Measurements from ENCODE around the gene TSPAN18. TPM values are rescaled to one million over a fixed set of nuclear protein-coding genes. Genes with fewer than 3 reads are reported as not detected.

TSPAN18 gene
- polyA plus RNA-seq, 3 donors: 46.2 to 54.2 (median 47.0) TPM

DNA sequence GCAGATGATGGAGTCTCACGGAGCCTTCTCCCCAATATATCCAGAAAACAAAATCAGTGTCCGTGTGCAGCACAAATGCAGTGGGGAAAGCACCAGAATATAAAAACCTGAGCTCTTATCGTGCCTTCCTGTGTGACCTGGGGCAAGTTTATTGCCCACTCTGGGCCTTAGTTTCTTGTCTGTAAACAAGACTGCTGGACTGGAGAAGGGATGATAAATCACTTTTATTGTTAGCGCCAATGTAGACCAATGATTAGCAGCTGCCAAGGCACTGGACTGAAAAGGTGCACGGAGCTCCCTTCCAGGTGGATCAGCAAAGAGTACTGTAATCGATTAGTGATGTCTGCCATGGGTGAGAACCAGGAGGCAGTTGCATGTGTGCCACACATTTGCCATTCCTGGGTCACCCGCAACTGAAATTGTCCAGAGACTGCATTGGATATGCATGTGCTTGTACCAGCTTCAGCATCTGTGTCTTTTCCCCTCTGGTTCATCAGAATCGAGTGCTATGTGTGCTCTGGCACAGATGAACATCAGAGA lies 89.2 kb downstream of the TSPAN18 start:
- DNase-seq (ENCODE audit: low read depth in 3 of 3, low spot score in 2 of 3): no peak

- no peak for DNase-seq (ENCODE audit: low read depth in 3 of 3, low spot score in 2 of 3)
Measured at GRCh38 chr11:44816761-44817160, 90.0 kb downstream of the TSPAN18 start.

- no peak for DNase-seq (ENCODE audit: low read depth in 3 of 3, low spot score in 2 of 3)
Measured at GRCh38 chr11:44817207-44817949, 90.6 kb downstream of the TSPAN18 start.

DNA sequence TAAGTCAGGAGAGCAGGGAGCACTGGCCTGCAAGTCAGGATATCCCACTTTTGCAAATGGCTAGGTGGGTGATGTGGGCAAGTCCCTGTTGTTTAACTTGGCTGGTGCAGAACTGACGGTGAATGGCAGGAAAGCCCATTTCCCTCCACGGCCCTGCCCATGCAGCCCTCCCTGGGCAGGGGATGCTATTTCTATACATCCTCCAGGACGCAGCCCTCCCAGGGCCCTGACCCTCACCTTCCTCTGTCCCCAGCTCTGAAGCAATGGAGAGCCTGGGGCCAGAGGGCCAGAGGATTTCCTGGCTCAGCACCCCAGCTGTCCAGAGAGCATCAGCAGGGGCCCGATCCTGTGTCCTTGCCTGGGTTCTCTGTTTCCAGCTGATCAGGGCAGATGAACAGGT lies 91.3 kb downstream of the TSPAN18 start:
- DNase-seq (ENCODE audit: low read depth in 3 of 3, low spot score in 2 of 3): no peak

GRCh38 chr11:44819346-44819745 lies 92.6 kb downstream of the TSPAN18 start:
- no peak for DNase-seq (ENCODE audit: low read depth in 3 of 3, low spot score in 2 of 3)

DNA sequence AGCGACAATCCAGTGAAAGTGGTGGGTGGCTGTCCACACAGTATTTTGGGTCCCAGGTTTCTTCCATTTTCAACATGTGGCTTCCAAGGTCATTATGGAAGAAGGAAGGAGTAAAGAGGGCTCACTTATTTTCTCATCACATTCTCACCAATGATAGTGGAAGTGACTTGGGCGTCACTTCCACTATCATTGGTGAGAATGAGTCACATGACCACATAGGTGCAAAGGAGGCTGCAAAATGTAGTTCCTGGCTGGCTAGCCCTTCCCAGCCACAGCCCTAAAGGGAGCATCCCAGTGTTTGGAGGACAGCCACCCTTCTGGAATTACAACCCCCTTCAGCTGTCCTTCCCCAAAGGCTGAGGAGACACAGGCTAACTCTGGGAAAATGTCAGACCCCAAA lies 95.6 kb downstream of the TSPAN18 start:
- DNase-seq (ENCODE audit: low read depth in 3 of 3, low spot score in 2 of 3): no peak

DNA sequence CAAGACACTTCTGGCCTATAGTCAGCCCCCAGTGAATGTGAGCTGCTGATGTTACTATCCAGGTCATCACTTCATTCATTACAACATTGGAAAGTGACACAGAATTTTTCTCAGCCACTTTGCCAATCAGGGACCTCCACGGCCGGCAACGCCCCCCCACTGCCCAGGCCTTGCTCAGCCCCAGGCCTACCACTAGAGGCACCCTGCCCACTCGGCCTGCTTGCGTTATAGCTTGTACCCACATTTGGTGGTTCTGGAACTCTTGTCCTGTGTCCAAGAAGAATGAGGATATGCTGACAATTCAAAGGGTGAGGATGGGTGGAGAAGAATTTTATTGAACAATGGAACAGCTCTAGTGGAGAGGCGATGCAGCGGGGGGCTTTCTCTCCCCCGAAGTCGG lies 96.2 kb downstream of the TSPAN18 start:
- no peak for DNase-seq (ENCODE audit: low read depth in 3 of 3, low spot score in 2 of 3)

DNA sequence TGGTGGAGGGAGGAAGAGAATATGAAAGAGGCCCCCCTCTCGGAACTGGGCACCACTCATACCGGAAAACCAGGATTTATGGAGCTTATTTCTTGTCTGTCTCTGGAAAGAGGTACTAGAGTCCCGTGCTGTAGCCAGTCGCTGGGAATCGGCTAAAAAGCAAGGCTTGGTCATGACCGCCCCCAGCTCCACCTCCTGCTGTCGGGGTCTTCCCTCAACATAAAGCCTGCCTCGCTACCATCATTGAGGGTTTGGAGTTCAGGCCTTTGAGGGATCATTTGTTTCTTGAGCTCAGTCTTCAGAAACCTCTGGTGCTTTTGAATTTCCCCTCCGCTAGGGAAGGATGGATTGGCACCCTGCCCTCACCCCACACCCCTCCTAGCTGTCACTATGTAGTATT lies 97.1 kb downstream of the TSPAN18 start:
- DNase-seq (ENCODE audit: low read depth in 3 of 3, low spot score in 2 of 3): no peak

GRCh38 chr11:44824300-44824704 lies 97.5 kb downstream of the TSPAN18 start:
- no peak for DNase-seq (ENCODE audit: low read depth in 3 of 3, low spot score in 2 of 3)

GRCh38 chr11:44825058-44825785 lies 98.5 kb downstream of the TSPAN18 start:
- DNase-seq (ENCODE audit: low read depth in 3 of 3, low spot score in 2 of 3): no peak

DNA sequence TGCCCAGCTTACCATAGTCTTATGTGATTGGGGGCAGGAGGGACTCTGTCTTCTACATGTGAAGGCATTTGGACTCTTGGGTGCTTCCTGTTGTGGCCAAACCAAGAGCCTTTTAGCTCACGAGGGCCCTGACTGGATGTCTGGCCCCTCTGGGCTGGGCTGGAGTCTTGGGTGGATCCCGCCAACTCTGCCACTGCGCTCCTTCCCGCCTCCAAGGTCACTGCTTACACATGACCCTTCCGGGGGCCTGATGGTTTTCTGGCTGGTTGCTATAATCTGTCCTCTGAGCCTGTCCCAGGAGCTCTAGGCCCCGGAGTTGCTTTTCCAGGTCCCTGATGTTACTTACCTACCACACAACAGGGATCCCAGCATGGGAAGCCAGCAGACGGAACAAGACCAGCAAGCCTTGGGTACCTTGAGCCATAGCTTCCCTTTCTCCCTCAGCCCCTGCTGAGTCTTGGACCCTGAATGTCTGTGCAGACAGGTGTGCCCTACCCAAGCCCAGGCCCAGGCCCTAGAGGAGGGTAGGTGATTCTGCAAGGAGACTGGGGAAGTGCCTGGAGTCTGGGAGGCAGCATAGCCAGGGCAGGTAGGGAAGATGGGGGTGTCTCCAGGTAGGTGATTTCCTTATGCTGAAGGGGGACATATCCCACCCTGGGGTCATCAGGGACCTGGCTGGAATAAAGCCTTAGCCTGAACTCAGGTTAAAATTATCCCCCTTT lies 100.3 kb downstream of the TSPAN18 start:
- DNase-seq (ENCODE audit: low read depth in 3 of 3, low spot score in 2 of 3): no peak

DNA sequence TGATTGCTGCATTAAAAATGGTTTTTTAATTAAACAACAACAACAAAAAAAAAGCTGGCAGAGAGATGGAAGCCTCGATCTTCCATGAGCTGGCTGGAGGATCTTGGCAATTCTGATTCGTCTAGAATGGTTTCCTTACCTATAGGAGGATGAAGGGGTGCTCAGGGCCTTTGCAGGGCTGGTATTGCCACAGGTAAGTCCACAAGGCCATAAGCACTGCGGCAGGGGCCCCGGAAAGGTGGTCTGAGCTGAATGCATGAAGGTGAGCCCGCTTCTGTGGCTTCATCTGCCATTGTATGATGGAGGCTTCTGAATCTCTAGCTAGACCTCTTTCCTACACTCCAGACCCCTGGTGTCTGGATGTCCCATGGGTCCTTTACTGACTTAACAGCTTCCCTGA lies 101.5 kb downstream of the TSPAN18 start:
- DNase-seq (ENCODE audit: low read depth in 3 of 3, low spot score in 2 of 3): no peak

DNA sequence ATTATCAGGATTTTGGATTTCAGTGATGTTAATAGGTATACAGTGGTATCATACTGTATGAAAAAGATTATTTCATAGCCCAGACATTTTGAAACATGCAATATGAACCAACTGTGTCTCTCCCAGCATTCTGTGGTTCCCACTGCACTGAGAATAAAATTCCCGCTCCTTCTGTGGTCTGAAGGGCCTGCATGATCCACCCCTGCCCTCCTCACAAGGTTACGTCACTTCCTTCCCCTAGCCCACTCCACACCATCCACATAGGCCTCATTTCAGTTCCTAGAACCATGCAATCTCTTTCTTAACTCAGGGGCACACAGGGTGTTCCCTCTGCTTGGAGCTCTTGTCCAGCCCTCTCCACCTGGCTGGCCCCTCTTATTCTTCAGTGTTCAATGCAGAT lies 103.1 kb downstream of the TSPAN18 start:
- DNase-seq (ENCODE audit: low read depth in 3 of 3, low spot score in 2 of 3): no peak

DNA sequence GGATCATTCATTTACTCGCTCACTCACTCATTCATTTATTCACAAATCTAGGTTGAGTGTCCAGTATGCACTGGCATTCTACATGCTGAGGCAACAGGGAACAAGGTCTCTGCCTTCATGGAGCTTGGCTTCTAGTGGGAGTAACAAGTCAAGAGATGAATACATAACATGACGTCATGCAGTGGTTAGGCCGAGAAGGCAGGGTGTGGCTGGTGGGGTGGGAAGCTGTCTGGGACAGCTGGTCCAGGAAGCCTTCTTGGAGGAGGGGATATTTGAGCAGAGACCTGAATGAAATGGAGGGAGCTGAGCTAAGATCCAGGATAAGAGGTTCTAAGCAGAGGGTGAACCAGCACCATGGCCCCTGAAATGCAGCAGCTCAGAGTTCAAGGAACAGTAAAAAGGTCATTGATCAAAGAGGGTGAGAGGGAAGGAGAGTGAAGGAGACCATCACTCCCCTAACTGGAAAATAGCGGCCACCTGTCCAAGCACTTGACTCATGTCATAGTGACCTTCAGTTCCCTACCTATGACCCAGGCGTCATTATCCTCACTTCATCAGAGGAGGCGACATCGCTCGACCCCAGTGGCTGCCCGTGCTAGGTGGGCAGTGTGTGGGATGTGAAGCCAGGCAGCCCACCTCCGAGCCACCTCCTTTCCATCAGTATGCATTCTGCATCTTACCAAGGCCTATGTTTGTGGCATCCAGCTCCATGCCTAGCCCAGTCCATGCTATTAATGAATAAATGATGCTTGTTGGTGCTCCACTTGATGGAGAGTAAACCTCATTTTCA lies 105.0 kb downstream of the TSPAN18 start:
- DNase-seq (ENCODE audit: low read depth in 3 of 3, low spot score in 2 of 3): no peak

- DNase-seq (ENCODE audit: low read depth in 3 of 3, low spot score in 2 of 3): no peak
Measured at GRCh38 chr11:44832452-44832851, 105.7 kb downstream of the TSPAN18 start.

DNA sequence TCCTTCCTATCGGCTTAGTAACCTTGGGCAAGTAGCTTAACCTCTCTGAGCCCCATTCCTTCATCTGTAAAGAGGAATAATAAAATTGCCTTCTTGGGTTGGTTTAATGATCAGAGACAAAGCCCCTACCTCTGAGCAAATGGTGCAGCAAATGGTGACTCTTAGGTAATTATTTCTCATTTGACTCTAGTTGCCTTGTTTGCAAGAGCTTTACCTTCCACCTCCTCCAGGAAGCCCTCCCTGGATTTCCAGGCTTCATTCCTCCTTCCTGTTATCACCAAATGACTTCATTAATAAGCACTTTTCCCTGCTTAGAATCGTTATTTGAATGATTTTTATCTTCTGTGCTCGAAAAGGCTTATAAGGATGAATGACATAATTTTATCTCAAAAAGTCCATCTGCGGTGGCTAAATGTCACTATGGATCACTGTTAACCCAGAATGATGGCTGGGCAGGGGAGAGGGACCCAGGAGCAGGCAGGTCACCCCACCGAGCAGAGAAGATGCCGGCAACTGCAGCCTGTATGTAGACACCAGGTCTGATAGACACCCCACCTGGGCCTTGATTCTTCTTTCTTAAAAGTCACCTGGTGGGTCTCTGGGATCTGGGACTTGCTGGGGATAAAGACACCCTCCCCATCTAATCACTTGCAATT lies 106.6 kb downstream of the TSPAN18 start:
- DNase-seq (ENCODE audit: low read depth in 3 of 3, low spot score in 2 of 3): no peak

DNA sequence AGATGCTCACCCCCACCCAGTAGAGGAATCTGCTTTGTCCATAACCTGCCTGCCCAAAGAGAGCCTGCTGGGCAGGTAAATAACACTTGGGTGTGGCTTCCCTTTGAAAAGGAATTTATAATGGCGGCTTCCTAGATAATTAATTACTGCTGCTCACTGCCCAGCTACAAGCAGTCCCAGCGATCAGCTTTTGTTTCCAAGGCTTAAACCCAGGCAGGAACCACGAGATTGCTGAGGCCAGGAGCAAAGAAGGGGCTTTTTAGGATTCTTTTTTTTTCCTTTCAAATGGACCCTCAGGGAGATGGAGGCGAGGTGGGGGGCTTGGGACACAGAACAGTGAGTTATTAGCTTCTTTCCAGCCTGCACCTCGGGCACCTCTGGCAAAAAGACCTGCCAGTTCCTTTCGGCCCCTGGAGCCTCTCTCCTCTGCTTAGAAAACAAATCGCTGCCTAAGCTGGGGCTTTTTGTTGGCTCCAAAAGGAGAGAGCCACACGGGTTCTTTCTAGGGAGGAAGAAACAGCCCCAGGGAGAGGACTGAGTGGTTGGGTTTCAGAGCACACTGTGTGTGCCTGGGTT lies 107.2 kb downstream of the TSPAN18 start:
- no peak for DNase-seq (ENCODE audit: low read depth in 3 of 3, low spot score in 2 of 3)

- no peak for DNase-seq (ENCODE audit: low read depth in 3 of 3, low spot score in 2 of 3)
Measured at GRCh38 chr11:44834846-44835245, 108.1 kb downstream of the TSPAN18 start.

DNA sequence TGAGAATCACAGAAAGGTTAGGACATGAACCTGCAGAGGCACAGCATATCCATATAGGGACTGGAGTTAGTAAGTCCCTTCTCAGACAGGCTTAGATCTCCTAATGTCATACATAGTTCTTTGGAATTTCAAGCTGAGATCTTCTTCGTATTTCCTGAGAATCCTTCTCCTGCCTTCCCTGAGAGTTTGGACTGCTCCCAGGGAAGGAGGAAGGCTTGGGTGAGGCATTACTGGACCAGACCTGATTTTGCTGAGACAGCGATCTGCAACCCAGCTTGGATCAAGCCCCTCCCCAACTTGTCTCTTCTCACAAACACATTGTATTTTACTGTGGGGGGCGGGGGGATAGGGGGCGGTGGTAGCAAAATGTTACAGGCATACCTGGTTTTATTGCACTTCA lies 108.5 kb downstream of the TSPAN18 start:
- no peak for DNase-seq (ENCODE audit: low read depth in 3 of 3, low spot score in 2 of 3)

DNA sequence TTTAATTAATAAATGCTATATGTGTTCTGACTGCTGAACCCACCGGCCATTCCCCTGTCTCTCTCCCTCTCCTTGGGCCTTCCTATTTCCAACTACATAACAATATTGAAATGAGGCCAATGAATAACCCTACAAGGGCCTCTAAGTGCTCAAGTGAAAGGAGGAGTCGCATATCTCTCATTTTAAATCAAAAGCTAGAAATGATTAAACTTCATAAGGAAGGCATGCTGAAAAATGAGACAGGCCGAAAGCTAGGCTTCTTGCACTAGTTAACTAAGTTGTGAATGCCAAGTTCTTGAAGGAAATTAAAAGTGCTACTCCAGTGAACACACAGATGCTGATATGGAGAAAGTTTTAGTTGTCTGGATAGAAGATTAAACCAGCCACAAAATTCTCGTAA lies 109.2 kb downstream of the TSPAN18 start:
- no peak for DNase-seq (ENCODE audit: low read depth in 3 of 3, low spot score in 2 of 3)
